Activated naive CD4-positive, alpha-beta T cell treated with anti-CD3 and anti-CD28 coated beads, Interleukin-2, amount 10 ng/mL, durations not matched to agents 7 days and 5 days (primary cell): ENCODE data around the gene OLFML3.
"Not testable (repeated sequence)": the region's sequence is repeated elsewhere in the genome, so short reads cannot be mapped to it uniquely, and the experiment has no call there.

ENCODE experiments used
- CTCF ChIA-PET: fragments of 350-600 bp; sonication (Branson Sonifier 250); formaldehyde crosslinking; loops from one replicate; lab custom pipeline; 2021; ENCODE audit warnings: antibody characterized with exemption; lab: Charles Lee
- DNase-seq: peaks from one replicate; pipeline ENCODE4 v3.0.0-alpha.2; 2020
- H3K27ac Mint-ChIP-seq: one replicate; pipeline ENCODE4 v1.8.0; 2021; ENCODE audit warnings: mild to moderate bottlenecking, moderate library complexity, mixed read lengths
- H3K27me3 Mint-ChIP-seq: one replicate; pipeline ENCODE4 v1.8.0; 2021; ENCODE audit warnings: mild to moderate bottlenecking, mixed read lengths
- H3K36me3 Mint-ChIP-seq: one replicate; pipeline ENCODE4 v1.8.0; 2021; ENCODE audit warnings: mixed read lengths
- H3K4me1 Mint-ChIP-seq: one replicate; pipeline ENCODE4 v1.8.0; 2021; ENCODE audit warnings: mixed read lengths
- H3K4me3 Mint-ChIP-seq: one replicate; pipeline ENCODE4 v1.8.0; 2021; ENCODE audit warnings: mild to moderate bottlenecking, moderate library complexity, mixed read lengths
- H3K9me3 Mint-ChIP-seq: one replicate; pipeline ENCODE4 v1.8.0; 2021; ENCODE audit warnings: mixed read lengths

Gene OLFML3

DNA sequence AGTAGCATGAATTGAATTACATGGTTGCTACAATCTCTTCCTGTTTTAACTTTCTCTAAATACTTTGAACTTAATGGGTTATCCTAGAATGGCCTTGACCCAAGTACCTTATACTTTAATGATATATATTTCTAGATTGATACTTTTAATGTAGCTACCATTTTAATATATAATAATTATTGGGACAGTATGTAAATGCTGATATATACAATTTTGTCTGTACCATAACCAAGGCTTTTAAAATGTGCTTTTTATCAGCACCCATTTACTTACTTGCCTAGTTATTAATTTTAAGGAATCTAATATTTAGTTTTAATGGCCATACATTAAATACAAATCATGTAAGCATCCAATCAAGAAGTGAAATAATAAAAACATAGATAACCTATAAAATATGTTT, 36.7 kb upstream of the OLFML3 start:
- peaks cover 74% of the 10 kb centered on the region for H3K4me1 Mint-ChIP-seq
- H3K36me3 Mint-ChIP-seq: peaks cover 51% of the 10 kb centered on the region
- DNase-seq: no peak
- H3K27me3 Mint-ChIP-seq: no peaks in the 10 kb centered on the region
- CTCF ChIA-PET: interaction anchor here (0.6 to 2.7 kb wide), 3 partner anchors 12 to 46 kb away, joined by 3 to 16 read pairs (median 3); partner anchors contain the start of gene HIPK1
- no peak overlapping the region for H3K27ac Mint-ChIP-seq
- no peak overlapping the region for H3K4me3 Mint-ChIP-seq
- no peaks in the 10 kb centered on the region for H3K9me3 Mint-ChIP-seq

- no peak overlapping the region for H3K4me3 Mint-ChIP-seq
- no peak overlapping the region for H3K27ac Mint-ChIP-seq
- H3K36me3 Mint-ChIP-seq: peaks cover 45% of the 10 kb centered on the region
- DNase-seq: no peak
- H3K27me3 Mint-ChIP-seq: no peaks in the 10 kb centered on the region
- no peaks in the 10 kb centered on the region for H3K9me3 Mint-ChIP-seq
- CTCF ChIA-PET: interaction anchor here (0.7 kb wide), 1 partner anchor 31 kb away, joined by 3 read pairs; no protein-coding TSS in a partner anchor
- H3K4me1 Mint-ChIP-seq: peaks cover 74% of the 10 kb centered on the region
Observed at GRCh38 chr1:113943028-113943811, 36.1 kb upstream of the OLFML3 start.

- no peak overlapping the region for H3K4me3 Mint-ChIP-seq
- H3K36me3 Mint-ChIP-seq: peaks cover 45% of the 10 kb centered on the region
- H3K27ac Mint-ChIP-seq: no peak overlapping the region
- CTCF ChIA-PET: interaction anchor here (1.5 to 3.9 kb wide), 2 partner anchors 15 to 85 kb away, joined by 4 to 29 read pairs; partner anchors contain the start of gene HIPK1
- H3K4me1 Mint-ChIP-seq: peaks cover 70% of the 10 kb centered on the region
- no peaks in the 10 kb centered on the region for H3K9me3 Mint-ChIP-seq
- DNase-seq: no peak
- H3K27me3 Mint-ChIP-seq: no peaks in the 10 kb centered on the region
Observed at GRCh38 chr1:113945329-113945728, 33.9 kb upstream of the OLFML3 start.

DNA sequence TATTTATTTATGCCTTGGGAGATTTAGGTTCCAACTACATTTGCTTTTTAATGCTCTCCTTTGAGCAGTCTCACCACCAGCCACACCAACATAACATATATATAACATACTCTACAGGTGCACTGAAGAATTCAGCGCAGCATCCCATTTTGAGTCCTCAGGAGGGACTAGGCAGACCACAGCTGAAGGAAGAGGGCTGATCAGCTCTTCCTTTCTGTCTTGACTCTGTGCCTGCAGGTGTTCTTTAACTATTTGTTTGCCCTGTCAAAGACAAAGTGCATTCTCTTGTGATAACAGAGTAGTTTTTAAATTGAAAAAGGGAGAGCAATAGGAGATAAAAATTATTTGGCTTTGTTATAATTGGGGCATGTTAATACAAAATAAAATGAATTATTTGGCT, 33.2 kb upstream of the OLFML3 start:
- H3K4me1 Mint-ChIP-seq: peaks cover 63% of the 10 kb centered on the region
- CTCF ChIA-PET: interaction anchor here (1.3 to 3.9 kb wide), 6 partner anchors 9 to 86 kb away, joined by 4 to 29 read pairs (median 4); partner anchors contain the start of gene HIPK1

DNA sequence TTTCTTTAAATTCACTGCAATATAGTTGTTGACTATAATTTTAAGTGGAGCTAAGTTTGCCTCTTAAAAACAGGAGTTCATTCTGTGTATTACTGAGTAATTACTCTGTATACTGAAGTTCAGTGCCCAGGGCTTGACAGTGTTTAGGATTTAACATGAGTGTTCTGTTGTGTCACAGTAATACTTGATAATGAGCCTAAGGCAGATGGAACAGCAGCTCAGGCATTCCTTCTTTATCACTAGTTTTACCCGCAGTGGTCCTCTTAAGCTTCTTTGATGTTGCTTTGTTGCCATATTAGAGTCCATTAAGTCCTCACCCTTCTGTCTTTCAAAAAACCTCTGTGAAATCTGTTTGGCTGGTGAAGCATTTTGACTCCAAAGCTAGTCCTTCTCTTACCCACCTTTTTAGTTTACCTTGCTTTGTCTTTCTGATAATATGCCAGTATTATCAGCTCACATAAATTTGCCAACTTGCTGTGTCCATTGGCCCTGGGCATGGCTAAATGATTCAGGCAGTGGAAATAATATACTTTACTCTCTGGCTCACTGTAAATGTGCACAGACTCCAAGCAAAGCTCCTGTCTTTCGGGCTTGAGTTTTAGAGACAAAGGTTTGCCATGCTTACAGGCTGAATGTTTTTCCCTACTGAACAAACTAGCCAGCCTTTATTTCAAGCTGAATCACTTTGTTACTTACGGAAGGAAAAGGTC, 32.4 kb upstream of the OLFML3 start:
- H3K36me3 Mint-ChIP-seq: peaks cover 44% of the 10 kb centered on the region
- no peaks in the 10 kb centered on the region for H3K9me3 Mint-ChIP-seq
- H3K4me1 Mint-ChIP-seq: peaks cover 62% of the 10 kb centered on the region

More for the DNA sequence above, 33.2 kb upstream of the OLFML3 start:
- peak overlapping the region; percentile 95 for H3K27ac Mint-ChIP-seq
- H3K27me3 Mint-ChIP-seq: no peaks in the 10 kb centered on the region
- peak overlapping the region; percentile 59 for H3K4me3 Mint-ChIP-seq
- H3K9me3 Mint-ChIP-seq: no peaks in the 10 kb centered on the region
- no peak for DNase-seq
- peaks cover 41% of the 10 kb centered on the region for H3K36me3 Mint-ChIP-seq

DNA sequence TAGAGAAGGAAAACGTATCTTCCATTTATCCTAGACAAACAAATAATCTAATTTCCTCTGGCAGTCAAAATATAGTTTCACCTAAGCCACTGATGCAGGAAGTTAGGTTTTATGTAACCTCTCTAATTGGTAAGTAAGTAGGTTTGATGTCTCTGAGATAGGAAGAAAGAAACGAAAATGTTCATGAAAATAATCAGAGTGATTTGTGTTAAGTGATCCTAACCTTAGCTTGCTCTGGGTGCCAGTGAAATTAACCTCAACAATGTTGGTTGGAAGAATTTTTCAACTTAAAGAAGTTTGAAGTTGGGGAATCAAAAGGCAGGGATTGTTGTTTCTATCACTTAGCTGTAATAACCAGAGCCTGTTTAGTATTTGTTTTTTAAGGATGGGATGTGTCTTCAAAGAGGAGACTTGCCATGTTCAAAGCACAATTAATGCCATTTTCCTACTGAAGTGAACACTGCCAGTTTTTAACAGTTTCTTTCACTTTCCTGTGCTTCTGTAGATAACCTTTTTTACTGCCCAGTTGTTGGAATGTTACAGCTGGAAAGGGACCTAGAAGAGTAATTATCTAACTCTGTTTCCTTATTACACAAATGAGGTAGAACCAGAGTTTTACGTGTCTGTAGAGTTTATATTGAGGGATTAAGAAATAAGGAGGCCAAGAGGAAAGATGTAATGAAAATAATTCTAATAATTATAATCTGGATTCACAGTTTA, 31.7 kb upstream of the OLFML3 start:
- no peak for DNase-seq
- Mint-ChIP-seq H3K9me3 (no peaks in the 10 kb centered on the region), H3K27ac (peak overlapping the region; percentile 95), H3K4me3 (peak overlapping the region; percentile 56), H3K27me3 (no peaks in the 10 kb centered on the region), H3K4me1 (peaks cover 58% of the 10 kb centered on the region), H3K36me3 (peaks cover 41% of the 10 kb centered on the region)
- CTCF ChIA-PET: interaction anchor here (0.8 to 3.9 kb wide), 7 partner anchors 9 to 111 kb away, joined by 3 to 29 read pairs (median 4); partner anchors contain the start of gene HIPK1

More for the DNA sequence above, 32.4 kb upstream of the OLFML3 start:
- peak overlapping the region; percentile 95 for H3K27ac Mint-ChIP-seq
- DNase-seq: no peak
- CTCF ChIA-PET: interaction anchor here (0.8 to 3.9 kb wide), 9 partner anchors 10 to 110 kb away, joined by 3 to 29 read pairs (median 4); partner anchors contain the start of gene HIPK1
- no peaks in the 10 kb centered on the region for H3K27me3 Mint-ChIP-seq
- H3K4me3 Mint-ChIP-seq: peak overlapping the region; percentile 56

DNA sequence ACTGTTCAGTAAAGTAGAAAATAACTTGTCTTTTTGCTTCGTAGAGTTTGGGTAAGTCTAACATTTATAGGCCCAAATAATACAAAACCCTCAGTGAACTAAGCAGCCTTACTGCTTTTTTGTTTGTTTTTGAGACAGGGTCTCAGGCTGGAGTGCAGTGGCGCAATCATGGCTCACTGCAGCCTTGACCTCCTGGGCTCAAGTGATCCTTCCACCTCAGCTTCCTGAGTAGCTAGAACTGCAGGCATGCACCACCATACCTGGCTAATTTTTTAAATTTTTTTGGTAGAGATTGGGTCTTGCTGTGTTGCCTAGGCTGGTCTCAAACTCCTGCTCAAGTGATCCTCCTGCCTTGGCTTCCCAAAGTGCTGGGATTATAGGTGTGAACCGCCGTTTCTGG, 31.1 kb upstream of the OLFML3 start:
- CTCF ChIA-PET: interaction anchor here (0.8 to 3.9 kb wide), 5 partner anchors 9 to 44 kb away, joined by 3 to 29 read pairs (median 3); partner anchors contain the start of gene HIPK1
- H3K36me3 Mint-ChIP-seq: peaks cover 43% of the 10 kb centered on the region
- H3K9me3 Mint-ChIP-seq, DNase-seq, H3K27me3 Mint-ChIP-seq: not testable (repeated sequence)
- H3K4me3 Mint-ChIP-seq: peak overlapping the region; percentile 56
- H3K4me1 Mint-ChIP-seq: peaks cover 56% of the 10 kb centered on the region
- H3K27ac Mint-ChIP-seq: peak overlapping the region; percentile 95

- CTCF ChIA-PET: interaction anchor here (0.8 to 1.1 kb wide), 4 partner anchors 9 to 45 kb away, joined by 3 to 4 read pairs (median 4); no protein-coding TSS in a partner anchor
- peaks cover 58% of the 10 kb centered on the region for H3K4me1 Mint-ChIP-seq
- H3K36me3 Mint-ChIP-seq: peaks cover 44% of the 10 kb centered on the region
- H3K4me3 Mint-ChIP-seq: no peak overlapping the region
- H3K9me3 Mint-ChIP-seq: no peaks in the 10 kb centered on the region
- H3K27ac Mint-ChIP-seq: peak overlapping the region; percentile 95
- no peaks in the 10 kb centered on the region for H3K27me3 Mint-ChIP-seq
- DNase-seq: no peak
Observed at GRCh38 chr1:113949007-113949406, 30.3 kb upstream of the OLFML3 start.

- Mint-ChIP-seq H3K9me3 (no peaks in the 10 kb centered on the region), H3K4me1 (peaks cover 50% of the 10 kb centered on the region), H3K27me3 (no peaks in the 10 kb centered on the region), H3K4me3 (no peak overlapping the region), H3K27ac (no peak overlapping the region), H3K36me3 (peaks cover 42% of the 10 kb centered on the region)
- CTCF ChIA-PET: interaction anchor here (0.7 to 1.6 kb wide), 2 partner anchors 22 to 82 kb away, joined by 3 to 4 read pairs; no protein-coding TSS in a partner anchor
- DNase-seq: no peak
Observed at GRCh38 chr1:113950908-113951307, 28.4 kb upstream of the OLFML3 start.

DNA sequence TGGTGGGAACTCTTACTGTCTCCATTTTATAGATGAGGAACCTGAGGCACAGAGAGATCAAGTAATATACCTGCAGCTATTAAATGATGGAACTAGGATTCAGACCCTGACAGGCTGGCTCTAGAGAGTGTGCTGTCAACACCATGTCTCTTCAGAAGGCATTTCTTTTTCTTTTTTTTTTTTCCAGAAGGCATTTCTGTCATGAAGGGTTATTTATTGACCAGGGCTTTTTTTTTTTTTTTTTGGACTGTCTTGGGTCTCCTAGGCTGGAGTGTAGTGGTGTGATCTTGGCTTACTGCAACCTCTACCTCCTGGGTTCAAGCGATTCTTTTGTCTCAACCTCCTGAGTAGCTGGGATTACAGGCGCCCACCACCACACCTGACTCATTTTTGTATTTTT, 27.6 kb upstream of the OLFML3 start:
- CTCF ChIA-PET: interaction anchor here (1.1 to 1.6 kb wide), 2 partner anchors 19 to 23 kb away, joined by 4 to 6 read pairs; no protein-coding TSS in a partner anchor
- Mint-ChIP-seq H3K27me3 (no peaks in the 10 kb centered on the region), H3K4me1 (peaks cover 42% of the 10 kb centered on the region), H3K4me3 (no peak overlapping the region), H3K36me3 (peaks cover 43% of the 10 kb centered on the region), H3K9me3 (no peaks in the 10 kb centered on the region), H3K27ac (no peak overlapping the region)
- no peak for DNase-seq

DNA sequence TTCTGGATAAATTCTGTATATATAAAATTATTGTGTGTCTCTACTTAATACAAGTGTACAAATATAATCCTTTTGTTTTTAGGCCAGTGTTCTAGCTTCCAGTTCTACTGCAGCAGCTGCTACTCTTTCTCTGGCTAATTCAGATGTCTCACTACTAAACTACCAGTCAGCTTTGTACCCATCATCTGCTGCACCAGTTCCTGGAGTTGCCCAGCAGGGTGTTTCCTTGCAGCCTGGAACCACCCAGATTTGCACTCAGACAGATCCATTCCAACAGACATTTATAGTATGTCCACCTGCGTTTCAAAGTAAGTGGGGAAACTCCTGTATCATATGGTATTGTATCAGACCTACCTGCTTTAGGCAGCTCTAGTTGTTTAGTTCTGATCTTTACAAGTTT, 21.3 kb upstream of the OLFML3 start:
- Mint-ChIP-seq H3K4me3 (no peak overlapping the region), H3K27me3 (no peaks in the 10 kb centered on the region), H3K9me3 (no peaks in the 10 kb centered on the region), H3K4me1 (peaks cover 7% of the 10 kb centered on the region), H3K36me3 (peaks cover 74% of the 10 kb centered on the region), H3K27ac (no peak overlapping the region)
- CTCF ChIA-PET: interaction anchor here (1.3 kb wide), 1 partner anchor 9 kb away, joined by 4 read pairs; no protein-coding TSS in a partner anchor
- no peak for DNase-seq

DNA sequence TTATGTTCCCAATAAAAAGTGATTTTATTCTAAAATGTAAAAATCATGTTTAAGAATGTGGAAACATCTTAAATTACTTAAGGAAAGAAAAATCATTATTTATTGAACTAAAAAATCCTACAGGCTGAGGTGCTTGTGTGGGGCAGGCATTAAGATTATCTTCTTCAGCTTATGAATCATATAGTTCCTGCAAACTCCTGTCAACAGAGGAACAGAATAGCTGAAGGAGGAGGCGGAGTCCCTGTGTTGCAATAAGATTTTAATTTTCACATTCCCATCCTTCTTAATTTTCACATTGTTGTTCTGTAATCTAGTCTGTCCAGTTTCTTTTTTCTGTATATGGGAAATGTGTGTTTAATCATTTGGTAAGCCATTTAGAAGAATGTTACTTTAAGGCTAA, 20.6 kb upstream of the OLFML3 start:
- Mint-ChIP-seq H3K4me3 (no peak overlapping the region), H3K27me3 (no peaks in the 10 kb centered on the region), H3K36me3 (peaks cover 75% of the 10 kb centered on the region), H3K9me3 (no peaks in the 10 kb centered on the region), H3K4me1 (peaks cover 12% of the 10 kb centered on the region), H3K27ac (no peak overlapping the region)
- no peak for DNase-seq
- CTCF ChIA-PET: no interaction called here

- H3K4me1 Mint-ChIP-seq: peaks cover 6% of the 10 kb centered on the region
- peaks cover 79% of the 10 kb centered on the region for H3K36me3 Mint-ChIP-seq
- CTCF ChIA-PET: interaction anchor here (0.7 to 2.8 kb wide), 4 partner anchors 9 to 128 kb away, joined by 3 to 11 read pairs (median 4); no protein-coding TSS in a partner anchor
- H3K27me3 Mint-ChIP-seq: no peaks in the 10 kb centered on the region
- no peak overlapping the region for H3K4me3 Mint-ChIP-seq
- H3K27ac Mint-ChIP-seq: peak overlapping the region; percentile 82
- DNase-seq: no peak
- no peaks in the 10 kb centered on the region for H3K9me3 Mint-ChIP-seq
Observed at GRCh38 chr1:113963281-113963906, 15.9 kb upstream of the OLFML3 start.
